GM19240 (cell line): ENCODE measurements around the gene ZSCAN25.
"Not testable (repeated sequence)": the region's sequence is repeated elsewhere in the genome, so short reads cannot be mapped to it uniquely, and the experiment has no call there.

Source experiments
- DNase-seq: peaks from one replicate; pipeline ENCODE4 v3.0.0; 2011; ENCODE audit warnings: low spot score; ENCODE audit not compliant: insufficient read length

ZSCAN25 gene

GRCh38 chr7:99644431-99644830 lies 27.7 kb downstream of the ZSCAN25 start:
- no peak for DNase-seq

- no peak for DNase-seq
Observed at GRCh38 chr7:99645590-99645989, 28.8 kb downstream of the ZSCAN25 start.

- DNase-seq = no peak
Observed at GRCh38 chr7:99648843-99649242, 32.1 kb downstream of the ZSCAN25 start.

GRCh38 chr7:99651290-99651689 lies 34.5 kb downstream of the ZSCAN25 start:
- no peak for DNase-seq

- DNase-seq = no peak
Observed at GRCh38 chr7:99652671-99653070, 35.9 kb downstream of the ZSCAN25 start.

- not testable (repeated sequence) for DNase-seq
Observed at GRCh38 chr7:99653269-99653668, 36.5 kb downstream of the ZSCAN25 start.

- DNase-seq = no peak
Observed at GRCh38 chr7:99653754-99654153, 37.0 kb downstream of the ZSCAN25 start.

GRCh38 chr7:99654626-99655025 lies 37.9 kb downstream of the ZSCAN25 start:
- not testable (repeated sequence) for DNase-seq

GRCh38 chr7:99657879-99658278 lies 41.1 kb downstream of the ZSCAN25 start:
- DNase-seq = not testable (repeated sequence)

- DNase-seq = no peak
Observed at GRCh38 chr7:99665312-99666012, 48.7 kb downstream of the ZSCAN25 start.

- no peak for DNase-seq
Observed at GRCh38 chr7:99666013-99666395, 49.3 kb downstream of the ZSCAN25 start.

- no peak for DNase-seq
Observed at GRCh38 chr7:99667179-99667578, 50.4 kb downstream of the ZSCAN25 start.

- DNase-seq = no peak
Observed at GRCh38 chr7:99668541-99668940, 51.8 kb downstream of the ZSCAN25 start.

GRCh38 chr7:99669782-99670181 lies 53.0 kb downstream of the ZSCAN25 start:
- no peak for DNase-seq

GRCh38 chr7:99672573-99672972 lies 55.8 kb downstream of the ZSCAN25 start:
- DNase-seq = no peak

- DNase-seq = no peak
Observed at GRCh38 chr7:99674995-99675742, 58.4 kb downstream of the ZSCAN25 start.

- no peak for DNase-seq
Observed at GRCh38 chr7:99677013-99677647, 60.4 kb downstream of the ZSCAN25 start.

GRCh38 chr7:99677648-99678045 lies 60.9 kb downstream of the ZSCAN25 start:
- DNase-seq = no peak

- no peak for DNase-seq
Observed at GRCh38 chr7:99679032-99679399, 62.3 kb downstream of the ZSCAN25 start.

- DNase-seq = no peak
Observed at GRCh38 chr7:99679400-99680191, 62.9 kb downstream of the ZSCAN25 start, which contains the start of gene CYP3A5. Gene CYP3A5, minus strand, starts transcription at chr7:99679996. Its CDS starts 100 bp downstream, at chr7:99679896.
